ENCODE measurements around the gene TBCD. TPM values are rescaled to one million over a fixed set of nuclear protein-coding genes. Genes with fewer than 3 reads are reported as not detected.

Gene TBCD
- total RNA-seq = 34.1 and 34.6 TPM in 2 replicates

GRCh38 chr17:82751571-82752370, at the start of gene TBCD:
Gene TBCD (plus strand): TSS chr17:82752065. CDS start chr17:82752194, 129 bp downstream.

GRCh38 chr17:82716203-82717010, 35.5 kb upstream of the TBCD start, which contains the start of gene FN3KRP:
Gene FN3KRP (plus strand): TSS chr17:82716706. CDS start chr17:82716756, 50 bp downstream.

GRCh38 chr17:82734987-82735866, 16.6 kb upstream of the TBCD start, which contains the start of gene FN3K:
Gene FN3K (plus strand): TSS chr17:82735615. CDS start chr17:82735637, 22 bp downstream.

GRCh38 chr17:82839617-82840292, 87.9 kb downstream of the TBCD start, which contains the start of gene ZNF750:
Gene ZNF750 (minus strand): TSS chr17:82840022. CDS start chr17:82832454, 7,568 bp downstream.

Other genes starting within 250 kb of the TBCD start
- gene FOXK2, start 232.3 kb upstream of the TBCD start, total RNA-seq = 25.2 and 25.6 TPM in 2 replicates
- 36.7 and 41.5 TPM in 2 replicates for gene WDR45B, start 103.6 kb upstream of the TBCD start, total RNA-seq
- 7.2 and 8.5 TPM in 2 replicates for gene RAB40B, start 53.4 kb upstream of the TBCD start, total RNA-seq
- 17.0 and 27.2 TPM in 2 replicates for gene FN3KRP, start 35.4 kb upstream of the TBCD start, total RNA-seq
- 8.2 and 11.5 TPM in 2 replicates for gene FN3K, start 16.4 kb upstream of the TBCD start, total RNA-seq
- gene ZNF750, start 88.0 kb downstream of the TBCD start, total RNA-seq = not detected in 2 replicates